Gastroesophageal sphincter (tissue), 4 donors: ENCODE measurements around the gene ZNF544. TPM values are rescaled to one million over a fixed set of nuclear protein-coding genes. Genes with fewer than 3 reads are reported as not detected.

ENCODE experiments used
- ATAC-seq: fragments of 150-250 bp; one replicate; pipeline ENCODE4 v1.9.1; 2016; ENCODE audit warnings: mild to moderate bottlenecking, moderate library complexity
- H3K27ac ChIP-seq, 4 donors: fragments of 200-600 bp; sonication (generic) in 3 of 4; 1 replicate in 3 of 4; 2 replicates in 1 of 4; pipeline ENCODE4 v1.5.1; 2016 to 2019
- H3K27me3 ChIP-seq: fragments of 200-600 bp; sonication (generic); one replicate; pipeline ENCODE4 v1.5.1; 2019
- H3K36me3 ChIP-seq, 2 donors: fragments of 200-600 bp; sonication (generic); one replicate each; pipeline ENCODE4 v1.5.1; 2019; ENCODE audit warnings: control low read depth in 1 of 2
- H3K4me1 ChIP-seq, 3 donors: fragments of 200-600 bp; sonication (generic); 1 replicate in 2 of 3; 2 replicates in 1 of 3; pipeline ENCODE4 v1.5.1; 2016 to 2019; ENCODE audit warnings: control low read depth in 2 of 3
- H3K4me3 ChIP-seq, 2 donors: fragments of 200-600 bp; sonication (generic); one replicate each; pipeline ENCODE4 v1.5.1; 2019; ENCODE audit warnings: mild to moderate bottlenecking in 1 of 2, moderate library complexity in 1 of 2
- H3K9me3 ChIP-seq, 3 donors: fragments of 200-600 bp; sonication (generic); one replicate each; pipeline ENCODE4 v1.5.1; 2017 to 2019; ENCODE audit warnings: control low read depth in 2 of 3
- CTCF ChIP-seq, 4 experiments: fragments of 200-600 bp in 2 of 4; fragments of 450-650 bp in 2 of 4; sonication (generic) in 1 of 4; IDR thresholded peaks; one replicate each; pipeline ENCODE4 v1.5.1; 2017 to 2019; ENCODE audit warnings: antibody characterized with exemption in 4 of 4, mild to moderate bottlenecking in 2 of 4, moderate library complexity in 2 of 4
- EP300 ChIP-seq: sonication (generic); formaldehyde crosslinking; IDR thresholded peaks from one replicate; pipeline ENCODE4 v1.6.1; 2017; ENCODE audit warnings: antibody characterized with exemption, mild to moderate bottlenecking
- POLR2A ChIP-seq, 2 donors: fragments of 450-650 bp; IDR thresholded peaks; one replicate each; pipeline ENCODE4 v1.6.1; 2017; ENCODE audit warnings: antibody characterized with exemption in 2 of 2, mild to moderate bottlenecking in 2 of 2, moderate library complexity in 1 of 2
- POLR2AphosphoS5 ChIP-seq: sonication (generic); formaldehyde crosslinking; IDR thresholded peaks from one replicate; pipeline ENCODE4 v1.6.1; 2017; ENCODE audit warnings: antibody characterized with exemption
- WGBS, 2 donors: methylation state at CpG; one replicate each; pipeline ENCODE4 v1.1.5; 2018; ENCODE audit warnings: low coverage in 1 of 2; 5-methylcytosine and 5-hydroxymethylcytosine counted together
- total RNA-seq, 4 donors: library from RNA; depleted of rRNA; stranded (reverse); fragments of >200 nt; gene quantifications; one replicate each; pipeline ENCODE4 v1.1.0, GENCODE V29; 2016

The ZNF544 gene
- total RNA-seq, 4 donors from 2014 or later, result 25.4 to 54.6 (median 34.6) TPM

- Histone ChIP-seq H3K9me3 (peaks cover 4 to 100% (median 47%) of the 10 kb centered on the region in 3 donors), H3K4me3 (no peak overlapping the region), H3K36me3 (peaks cover 14 to 96% of the 10 kb centered on the region in 2 donors), H3K27me3 (no peaks in the 10 kb centered on the region), H3K27ac (no peak overlapping the region), H3K4me1 (no peaks in the 10 kb centered on the region)
- WGBS, 2 donors, result 90% methylated on average over 2 of the region's 8 CpGs; no CpG with 5 or more reads in 1 of the 2 donors
- no peak for TF ChIP-seq POLR2A (IDR thresholded peaks at IDR 0.05)
- no peak for TF ChIP-seq EP300
- no peak for TF ChIP-seq POLR2AphosphoS5
- TF ChIP-seq CTCF (IDR thresholded peaks at IDR 0.05), result no peak
- ATAC-seq, result no peak
These were observed 19.1 kb upstream of the ZNF544 start for GRCh38 chr19:58209577-58209976.

DNA sequence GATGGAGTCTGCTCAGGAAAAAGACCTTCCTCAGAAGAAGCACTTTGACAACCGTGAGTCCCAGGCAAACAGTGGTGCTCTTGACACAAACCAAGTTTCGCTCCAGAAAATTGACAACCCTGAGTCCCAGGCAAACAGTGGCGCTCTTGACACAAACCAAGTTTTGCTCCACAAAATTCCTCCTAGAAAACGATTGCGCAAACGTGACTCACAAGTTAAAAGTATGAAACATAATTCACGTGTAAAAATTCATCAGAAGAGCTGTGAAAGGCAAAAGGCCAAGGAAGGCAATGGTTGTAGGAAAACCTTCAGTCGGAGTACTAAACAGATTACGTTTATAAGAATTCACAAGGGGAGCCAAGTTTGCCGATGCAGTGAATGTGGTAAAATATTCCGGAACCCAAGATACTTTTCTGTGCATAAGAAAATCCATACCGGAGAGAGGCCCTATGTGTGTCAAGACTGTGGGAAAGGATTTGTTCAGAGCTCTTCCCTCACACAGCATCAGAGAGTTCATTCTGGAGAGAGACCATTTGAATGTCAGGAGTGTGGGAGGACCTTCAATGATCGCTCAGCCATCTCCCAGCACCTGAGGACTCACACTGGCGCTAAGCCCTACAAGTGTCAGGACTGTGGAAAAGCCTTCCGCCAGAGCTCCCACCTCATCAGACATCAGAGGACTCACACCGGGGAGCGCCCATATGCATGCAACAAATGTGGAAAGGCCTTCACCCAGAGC is 16.2 kb upstream of the ZNF544 start:
- Histone ChIP-seq H3K9me3 (peaks cover 0 to 100% (median 39%) of the 10 kb centered on the region in 3 donors), H3K4me3 (no peak overlapping the region), H3K4me1 (no peaks in the 10 kb centered on the region), H3K36me3 (peaks cover 9 to 67% of the 10 kb centered on the region in 2 donors), H3K27me3 (no peaks in the 10 kb centered on the region), H3K27ac (no peak overlapping the region)
- TF ChIP-seq POLR2AphosphoS5 (no peak), EP300 (no peak), POLR2A (IDR thresholded peaks at IDR 0.05) (no peak), CTCF (IDR thresholded peaks at IDR 0.05) (no peak)
- WGBS, 2 donors, result 95 to 96% methylated on average over 11 to 12 of the region's 17 CpGs
- no peak for ATAC-seq

DNA sequence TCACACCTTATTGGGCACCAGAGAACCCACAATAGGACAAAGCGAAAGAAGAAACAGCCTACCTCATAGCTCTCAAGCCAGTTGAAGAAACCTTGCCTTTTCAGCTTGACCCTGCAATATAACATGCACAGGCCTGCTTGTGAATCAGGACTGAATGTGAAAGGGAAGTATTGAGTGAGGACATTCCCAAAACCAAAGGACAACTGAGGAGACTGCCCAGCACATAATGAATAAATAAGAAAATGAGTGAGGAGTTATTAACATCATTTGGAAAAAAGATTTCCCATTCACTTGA is 15.7 kb upstream of the ZNF544 start:
- no peak overlapping the region for H3K27ac ChIP-seq
- WGBS, 2 donors, result 100% methylated on average over 1 of the region's 1 CpG; no CpG with 5 or more reads in 1 of the 2 donors
- H3K4me3 ChIP-seq, result no peak overlapping the region
- TF ChIP-seq CTCF (IDR thresholded peaks at IDR 0.05), result no peak
- TF ChIP-seq EP300, result no peak
- TF ChIP-seq POLR2AphosphoS5, result no peak
- no peak for TF ChIP-seq POLR2A (IDR thresholded peaks at IDR 0.05)
- H3K27me3 ChIP-seq, result no peaks in the 10 kb centered on the region
- peaks cover 9 to 62% of the 10 kb centered on the region in 2 donors for H3K36me3 ChIP-seq
- no peaks in the 10 kb centered on the region for H3K4me1 ChIP-seq
- no peak for ATAC-seq
- peaks cover 0 to 100% (median 35%) of the 10 kb centered on the region in 3 donors for H3K9me3 ChIP-seq

GRCh38 chr19:58217069-58217481 is 11.6 kb upstream of the ZNF544 start:
- H3K9me3 ChIP-seq, result peaks cover 0 to 99% (median 13%) of the 10 kb centered on the region in 3 donors
- H3K4me1 ChIP-seq, result no peaks in the 10 kb centered on the region
- H3K27me3 ChIP-seq, result no peaks in the 10 kb centered on the region
- H3K27ac ChIP-seq, result no peak overlapping the region
- no peak for ATAC-seq
- WGBS, 2 donors, result 40 to 42% methylated on average over 3 to 6 of the region's 34 CpGs
- TF ChIP-seq POLR2A (IDR thresholded peaks at IDR 0.05) (no peak), EP300 (no peak), CTCF (IDR thresholded peaks at IDR 0.05) (no peak), POLR2AphosphoS5 (no peak)
- H3K4me3 ChIP-seq, result no peak overlapping the region
- peaks cover 4 to 21% of the 10 kb centered on the region in 2 donors for H3K36me3 ChIP-seq
